NT2/D1 (cell line): Measurements from ENCODE around the gene ZNF516.

Experiments
- SUZ12 ChIP-seq: IDR thresholded peaks from 2 replicates; pipeline ENCODE4 v1.6.1; 2011; ENCODE audit not compliant: insufficient read length, insufficient read depth; ENCODE audit errors: extremely low read depth
- YY1 ChIP-seq: IDR thresholded peaks from 2 replicates; pipeline ENCODE4 v1.6.1; 2011; ENCODE audit not compliant: insufficient read length, insufficient read depth
- ZNF274 ChIP-seq: IDR thresholded peaks from 2 replicates; pipeline ENCODE4 v1.6.1; 2011; ENCODE audit warnings: mild to moderate bottlenecking, low read depth, low read length

DNA sequence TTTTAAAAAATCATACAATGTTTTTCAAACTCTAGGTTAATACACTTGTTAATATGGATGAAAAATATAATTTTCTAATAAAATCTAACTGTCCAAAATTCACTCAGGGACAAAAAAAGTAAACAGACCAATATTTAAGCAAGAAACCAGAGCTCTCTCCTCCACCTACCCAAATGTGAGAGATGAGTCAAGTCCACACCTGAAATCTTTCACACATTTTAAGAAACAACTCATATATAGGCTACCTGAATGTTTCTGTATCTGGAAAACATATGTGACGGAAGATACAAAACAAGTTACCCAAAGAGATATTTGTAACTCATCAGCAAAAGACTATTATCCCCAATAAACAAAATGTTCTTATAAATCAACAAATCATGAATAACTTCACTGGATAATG is 20.2 kb downstream of the ZNF516 start:
- TF ChIP-seq SUZ12: no peak
- TF ChIP-seq YY1: no peak
- no peak for TF ChIP-seq ZNF274
